Activated CD4-positive, alpha-beta T cell treated with anti-CD3 and anti-CD28 coated beads for 48 hours (primary cell): ENCODE data around the gene WDR64.
"Not testable (repeated sequence)": the region's sequence is repeated elsewhere in the genome, so short reads cannot be mapped to it uniquely, and the experiment has no call there.

ENCODE experiments used
- DNase-seq: peaks from one replicate; pipeline ENCODE4 v3.0.0-alpha.2; 2020

The WDR64 gene

GRCh38 chr1:241703739-241704138 lies 51.7 kb downstream of the WDR64 start:
- DNase-seq, result not testable (repeated sequence)

GRCh38 chr1:241706257-241706656 lies 54.2 kb downstream of the WDR64 start:
- no peak for DNase-seq

GRCh38 chr1:241706967-241707366 lies 54.9 kb downstream of the WDR64 start:
- DNase-seq, result no peak

GRCh38 chr1:241707442-241707841 lies 55.4 kb downstream of the WDR64 start:
- DNase-seq, result no peak

GRCh38 chr1:241711326-241711725 lies 59.2 kb downstream of the WDR64 start:
- DNase-seq, result no peak

- DNase-seq, result no peak
Observed at GRCh38 chr1:241713316-241713715, 61.2 kb downstream of the WDR64 start.

- no peak for DNase-seq
Observed at GRCh38 chr1:241714321-241715218, 62.5 kb downstream of the WDR64 start.

- DNase-seq, result no peak
Observed at GRCh38 chr1:241715435-241715834, 63.4 kb downstream of the WDR64 start.

- DNase-seq, result no peak
Observed at GRCh38 chr1:241715956-241716355, 63.9 kb downstream of the WDR64 start.

- peak; percentile 37 for DNase-seq
Observed at GRCh38 chr1:241716915-241717656, 65.0 kb downstream of the WDR64 start.

GRCh38 chr1:241717975-241718374 lies 65.9 kb downstream of the WDR64 start:
- DNase-seq, result no peak

GRCh38 chr1:241721011-241721410 lies 68.9 kb downstream of the WDR64 start:
- DNase-seq, result no peak

GRCh38 chr1:241722947-241723346 lies 70.9 kb downstream of the WDR64 start:
- no peak for DNase-seq

- no peak for DNase-seq
Observed at GRCh38 chr1:241724741-241725356, 72.8 kb downstream of the WDR64 start.

- no peak for DNase-seq
Observed at GRCh38 chr1:241730031-241730430, 78.0 kb downstream of the WDR64 start.

- no peak for DNase-seq
Observed at GRCh38 chr1:241733899-241734298, 81.8 kb downstream of the WDR64 start.

GRCh38 chr1:241734533-241734932 lies 82.5 kb downstream of the WDR64 start:
- DNase-seq, result no peak

- DNase-seq, result not testable (repeated sequence)
Observed at GRCh38 chr1:241735493-241735926, 83.4 kb downstream of the WDR64 start.

GRCh38 chr1:241736387-241736786 lies 84.3 kb downstream of the WDR64 start:
- DNase-seq, result no peak

- DNase-seq, result no peak
Observed at GRCh38 chr1:241738284-241739078, 86.4 kb downstream of the WDR64 start.

- DNase-seq, result no peak
Observed at GRCh38 chr1:241742084-241742483, 90.0 kb downstream of the WDR64 start.

- DNase-seq, result no peak
Observed at GRCh38 chr1:241744591-241744990, 92.5 kb downstream of the WDR64 start.

- DNase-seq, result no peak
Observed at GRCh38 chr1:241747992-241748391, 95.9 kb downstream of the WDR64 start.
